ENCODE results near the gene RASSF10. TPM values are rescaled to one million over a fixed set of nuclear protein-coding genes. Genes with fewer than 3 reads are reported as not detected.

RASSF10 gene
- total and polyA plus RNA-seq, 2 experiments from 2014 or later, result not detected

DNA sequence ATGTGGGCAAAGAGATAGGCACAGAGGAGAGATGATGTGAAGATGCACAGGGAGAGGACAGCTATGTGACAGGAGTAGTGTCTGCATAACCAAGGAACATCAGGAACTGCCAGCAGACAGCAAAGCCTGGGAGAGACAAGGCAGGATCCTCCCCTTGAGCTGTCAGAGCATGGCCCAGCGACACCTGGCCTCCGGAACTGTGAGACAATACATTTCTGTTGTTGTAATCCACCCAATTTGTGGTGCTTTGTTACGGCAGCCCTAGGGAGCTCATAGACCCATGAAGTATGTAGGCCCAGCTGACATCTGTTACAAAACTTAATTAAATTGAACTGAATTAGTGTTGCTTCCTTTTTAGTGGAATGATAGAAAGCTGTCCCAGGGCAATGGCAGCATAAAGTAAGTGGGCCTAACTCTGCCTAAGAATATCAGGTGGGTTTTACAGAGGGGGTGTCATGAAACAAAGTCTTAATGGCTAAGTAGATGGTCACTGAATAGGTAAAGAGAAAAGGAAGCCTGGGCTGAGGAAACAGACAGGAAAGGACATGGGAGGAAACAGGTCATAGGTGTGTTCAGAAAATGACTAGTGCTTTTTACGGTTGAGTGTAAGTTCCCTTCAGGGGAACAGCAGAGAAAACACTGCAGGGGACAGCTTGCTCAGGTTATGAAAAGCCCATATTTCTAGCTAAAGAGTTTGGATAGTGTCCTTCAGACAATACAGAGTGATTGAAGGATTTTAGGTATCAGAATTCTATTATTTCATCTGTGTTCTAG, 24.8 kb downstream of the RASSF10 start:
- Histone ChIP-seq H3K4me3 (no peak overlapping the region), H3K27me3 (replicated peaks; ENCODE audit: insufficient read depth) (peaks cover 49% of the 10 kb centered on the region), H3K9me3 (ENCODE audit: low read depth) (no peaks in the 10 kb centered on the region), H3K9ac (no peak overlapping the region), H3K4me2 (ENCODE audit: unreplicated experiment) (no peak overlapping the region), H3K4me1 (ENCODE audit: insufficient read depth) (no peaks in the 10 kb centered on the region), H3K9me2 (ENCODE audit: insufficient read depth) (0 out of 2 replicates have a peak, but pooled peaks cover 4% of the 10 kb centered on the region), H3K36me3 (ENCODE audit: low read depth) (no peaks in the 10 kb centered on the region), H3F3A (ENCODE audit: insufficient read depth) (0 out of 2 replicates have a peak, but pooled peaks cover 4% of the 10 kb centered on the region), H3K79me2 (ENCODE audit: insufficient read depth) (no peaks in the 10 kb centered on the region), H2AFZ (no peak overlapping the region), H3K27ac (no peak overlapping the region), H4K20me1 (ENCODE audit: insufficient read depth) (no peaks in the 10 kb centered on the region)
- in situ Hi-C loops (cut with MboI), result no loop called here
- 72 to 78% methylated on average over 4 of the region's 4 CpGs for WGBS, 2 experiments (ENCODE audit: low coverage in 1 of 2, low lambda C conversion rate in 2 of 2, missing lambda C conversion rate in 2 of 2)
- no peak for DNase-seq
- TF ChIP-seq EZH2phosphoT487 (IDR thresholded peaks at IDR 0.05; ENCODE audit: insufficient read depth, low read depth) (no peak), EZH2 (IDR thresholded peaks at IDR 0.05; ENCODE audit: insufficient read depth, poor library complexity, severe bottlenecking) (no peak)

DNA sequence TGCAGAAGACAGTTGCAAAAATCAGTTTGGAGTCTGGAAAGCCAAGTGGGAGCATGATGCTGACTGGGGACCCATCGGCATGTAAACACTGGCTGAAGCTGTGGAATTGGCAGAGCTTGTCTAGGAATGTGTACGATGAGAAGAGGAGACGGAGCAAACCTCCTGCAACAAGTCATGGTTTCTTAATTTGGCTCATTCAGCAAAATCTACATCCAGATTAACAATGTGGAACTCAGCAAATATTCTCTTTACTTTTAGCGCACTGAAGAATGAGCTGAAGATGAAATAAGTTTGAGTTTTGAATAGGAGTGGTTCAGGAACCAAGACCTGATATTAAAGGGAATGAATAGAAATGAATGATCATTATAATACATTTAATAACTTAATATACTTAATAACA, 26.6 kb downstream of the RASSF10 start:
- no peak for DNase-seq
- no peak overlapping the region for H3K4me3 ChIP-seq
- TF ChIP-seq EZH2phosphoT487 (IDR thresholded peaks at IDR 0.05; ENCODE audit: insufficient read depth, low read depth) (no peak), EZH2 (IDR thresholded peaks at IDR 0.05; ENCODE audit: insufficient read depth, poor library complexity, severe bottlenecking) (no peak)
- in situ Hi-C loops (cut with MboI), result no loop called here
- H3K9ac ChIP-seq, result no peak overlapping the region
- H3K27me3 ChIP-seq (replicated peaks; ENCODE audit: insufficient read depth), result peaks cover 34% of the 10 kb centered on the region
- no peak overlapping the region for H3K27ac ChIP-seq
- H3K9me2 ChIP-seq (ENCODE audit: insufficient read depth), result 0 out of 2 replicates have a peak, but pooled peaks cover 4% of the 10 kb centered on the region
- H3K79me2 ChIP-seq (ENCODE audit: insufficient read depth), result no peaks in the 10 kb centered on the region
- H2AFZ ChIP-seq, result no peak overlapping the region
- WGBS, 2 experiments (ENCODE audit: low coverage in 1 of 2, low lambda C conversion rate in 2 of 2, missing lambda C conversion rate in 2 of 2), result 60 to 63% methylated on average over 4 of the region's 4 CpGs
- no peaks in the 10 kb centered on the region for H3K4me1 ChIP-seq (ENCODE audit: insufficient read depth)
- H3F3A ChIP-seq (ENCODE audit: insufficient read depth), result 0 out of 2 replicates have a peak, but pooled peaks cover 4% of the 10 kb centered on the region
- no peaks in the 10 kb centered on the region for H4K20me1 ChIP-seq (ENCODE audit: insufficient read depth)
- no peak overlapping the region for H3K4me2 ChIP-seq (ENCODE audit: unreplicated experiment)
- no peaks in the 10 kb centered on the region for H3K9me3 ChIP-seq (ENCODE audit: low read depth)
- H3K36me3 ChIP-seq (ENCODE audit: low read depth), result no peaks in the 10 kb centered on the region

DNA sequence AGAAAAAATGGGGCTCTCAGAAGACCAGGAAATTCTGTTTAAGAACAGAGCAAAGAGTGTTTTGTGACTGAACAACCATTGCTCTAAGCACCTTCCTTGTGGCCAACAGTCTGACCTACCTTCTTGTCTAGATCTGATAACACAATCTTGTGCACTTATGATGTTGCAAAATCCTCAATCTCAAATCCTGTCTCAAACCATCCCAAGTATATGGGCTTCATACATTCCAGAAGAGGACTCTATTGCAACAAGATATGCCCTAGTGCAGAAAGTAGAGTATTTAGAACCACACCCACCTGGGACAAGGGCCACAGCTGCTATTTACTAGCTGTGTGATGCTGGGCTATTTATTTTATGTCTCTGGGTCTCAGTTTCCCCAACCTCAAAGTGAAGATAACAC, 27.1 kb downstream of the RASSF10 start:
- Histone ChIP-seq H3F3A (ENCODE audit: insufficient read depth) (0 out of 2 replicates have a peak, but pooled peaks cover 4% of the 10 kb centered on the region), H3K4me3 (no peak overlapping the region), H3K4me2 (ENCODE audit: unreplicated experiment) (no peak overlapping the region), H2AFZ (no peak overlapping the region), H3K9me3 (ENCODE audit: low read depth) (no peaks in the 10 kb centered on the region), H3K27ac (no peak overlapping the region), H4K20me1 (ENCODE audit: insufficient read depth) (no peaks in the 10 kb centered on the region), H3K4me1 (ENCODE audit: insufficient read depth) (no peaks in the 10 kb centered on the region), H3K27me3 (replicated peaks; ENCODE audit: insufficient read depth) (peaks cover 32% of the 10 kb centered on the region; the same call in 1 of the 2 replicates), H3K9ac (no peak overlapping the region), H3K79me2 (ENCODE audit: insufficient read depth) (no peaks in the 10 kb centered on the region), H3K9me2 (ENCODE audit: insufficient read depth) (0 out of 2 replicates have a peak, but pooled peaks cover 4% of the 10 kb centered on the region), H3K36me3 (ENCODE audit: low read depth) (no peaks in the 10 kb centered on the region)
- in situ Hi-C loops (cut with MboI), result no loop called here
- no peak for DNase-seq
- no peak for TF ChIP-seq EZH2 (IDR thresholded peaks at IDR 0.05; ENCODE audit: insufficient read depth, poor library complexity, severe bottlenecking)
- no peak for TF ChIP-seq EZH2phosphoT487 (IDR thresholded peaks at IDR 0.05; ENCODE audit: insufficient read depth, low read depth)

DNA sequence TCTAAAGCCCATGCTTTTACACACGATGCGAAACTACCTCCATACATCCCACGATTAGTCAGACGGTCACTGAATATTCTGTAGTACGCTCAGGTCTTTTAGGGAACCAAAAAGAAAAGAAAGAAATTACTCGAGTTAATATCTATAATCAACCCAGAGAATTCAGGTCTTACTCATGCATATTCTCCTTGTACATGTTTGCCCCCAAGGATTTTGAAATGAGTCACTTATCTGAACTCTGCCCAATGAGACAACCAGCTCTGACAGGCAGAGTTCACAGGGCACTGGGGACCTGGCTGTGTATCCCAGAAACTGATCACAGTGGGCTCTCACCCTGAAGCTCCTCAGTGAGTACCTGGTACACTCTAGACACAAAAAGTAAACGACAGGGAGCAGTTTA, 29.2 kb downstream of the RASSF10 start:
- no peak for TF ChIP-seq EZH2 (IDR thresholded peaks at IDR 0.05; ENCODE audit: insufficient read depth, poor library complexity, severe bottlenecking)
- TF ChIP-seq EZH2phosphoT487 (IDR thresholded peaks at IDR 0.05; ENCODE audit: insufficient read depth, low read depth), result no peak
- Histone ChIP-seq H3K79me2 (ENCODE audit: insufficient read depth) (no peaks in the 10 kb centered on the region), H3K9me2 (ENCODE audit: insufficient read depth) (0 out of 2 replicates have a peak, but pooled peaks cover 4% of the 10 kb centered on the region), H3K36me3 (ENCODE audit: low read depth) (no peaks in the 10 kb centered on the region), H3K9me3 (ENCODE audit: low read depth) (no peaks in the 10 kb centered on the region), H4K20me1 (ENCODE audit: insufficient read depth) (no peaks in the 10 kb centered on the region), H2AFZ (no peak overlapping the region), H3K4me2 (ENCODE audit: unreplicated experiment) (no peak overlapping the region), H3K27ac (no peak overlapping the region), H3K27me3 (replicated peaks; ENCODE audit: insufficient read depth) (peaks cover 18% of the 10 kb centered on the region; the same call in 1 of the 2 replicates), H3K4me1 (ENCODE audit: insufficient read depth) (no peaks in the 10 kb centered on the region), H3F3A (ENCODE audit: insufficient read depth) (0 out of 2 replicates have a peak, but pooled peaks cover 4% of the 10 kb centered on the region), H3K4me3 (no peak overlapping the region), H3K9ac (no peak overlapping the region)
- 56 to 57% methylated on average over 7 of the region's 7 CpGs for WGBS, 2 experiments (ENCODE audit: low coverage in 1 of 2, low lambda C conversion rate in 2 of 2, missing lambda C conversion rate in 2 of 2)
- peak; percentile 24 for DNase-seq
- in situ Hi-C loops (cut with MboI), result no loop called here

All from GM23248 (cell line).